Midbrain (tissue), 1 donor: ENCODE data around the gene CENPT.
A peak's percentile ranks its signal among the peaks of the same experiment; 100 is the strongest.

Source experiments
- DNase-seq: peaks from one replicate; lab custom pipeline; 2025; lab: John Stamatoyannopoulos, UW

CENPT gene, protein sequence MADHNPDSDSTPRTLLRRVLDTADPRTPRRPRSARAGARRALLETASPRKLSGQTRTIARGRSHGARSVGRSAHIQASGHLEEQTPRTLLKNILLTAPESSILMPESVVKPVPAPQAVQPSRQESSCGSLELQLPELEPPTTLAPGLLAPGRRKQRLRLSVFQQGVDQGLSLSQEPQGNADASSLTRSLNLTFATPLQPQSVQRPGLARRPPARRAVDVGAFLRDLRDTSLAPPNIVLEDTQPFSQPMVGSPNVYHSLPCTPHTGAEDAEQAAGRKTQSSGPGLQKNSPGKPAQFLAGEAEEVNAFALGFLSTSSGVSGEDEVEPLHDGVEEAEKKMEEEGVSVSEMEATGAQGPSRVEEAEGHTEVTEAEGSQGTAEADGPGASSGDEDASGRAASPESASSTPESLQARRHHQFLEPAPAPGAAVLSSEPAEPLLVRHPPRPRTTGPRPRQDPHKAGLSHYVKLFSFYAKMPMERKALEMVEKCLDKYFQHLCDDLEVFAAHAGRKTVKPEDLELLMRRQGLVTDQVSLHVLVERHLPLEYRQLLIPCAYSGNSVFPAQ

GRCh38 chr16:67847064-67847861 lies at the start of gene CENPT:
Gene CENPT, minus strand, starts transcription at chr16:67847693. Its CDS starts 13,834 bp downstream, at chr16:67833859.
- DNase-seq = peak; percentile 81

DNA sequence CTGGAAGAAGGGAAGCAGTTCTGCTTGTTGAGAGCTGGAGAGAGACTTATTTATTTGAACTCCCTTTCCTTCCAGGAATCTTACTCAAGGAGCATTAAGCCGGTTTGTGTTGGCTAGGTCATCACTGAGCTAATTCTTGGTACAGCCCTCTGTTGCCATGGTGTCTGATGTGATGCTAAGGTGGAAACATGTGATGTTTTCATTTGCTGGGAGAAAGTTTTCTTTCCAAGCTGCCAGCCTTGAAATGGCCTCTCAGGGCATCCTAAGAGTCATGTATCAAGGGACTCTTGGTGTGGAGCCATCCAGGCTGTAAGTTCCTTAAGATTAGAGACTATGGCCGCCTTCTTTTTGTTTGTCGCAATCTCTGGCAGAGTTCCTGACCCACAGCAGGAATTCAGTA lies 49.7 kb upstream of the CENPT start:
- DNase-seq = peak; percentile 54

- DNase-seq = no peak
Measured at GRCh38 chr16:67893743-67894399, 46.4 kb upstream of the CENPT start.

DNA sequence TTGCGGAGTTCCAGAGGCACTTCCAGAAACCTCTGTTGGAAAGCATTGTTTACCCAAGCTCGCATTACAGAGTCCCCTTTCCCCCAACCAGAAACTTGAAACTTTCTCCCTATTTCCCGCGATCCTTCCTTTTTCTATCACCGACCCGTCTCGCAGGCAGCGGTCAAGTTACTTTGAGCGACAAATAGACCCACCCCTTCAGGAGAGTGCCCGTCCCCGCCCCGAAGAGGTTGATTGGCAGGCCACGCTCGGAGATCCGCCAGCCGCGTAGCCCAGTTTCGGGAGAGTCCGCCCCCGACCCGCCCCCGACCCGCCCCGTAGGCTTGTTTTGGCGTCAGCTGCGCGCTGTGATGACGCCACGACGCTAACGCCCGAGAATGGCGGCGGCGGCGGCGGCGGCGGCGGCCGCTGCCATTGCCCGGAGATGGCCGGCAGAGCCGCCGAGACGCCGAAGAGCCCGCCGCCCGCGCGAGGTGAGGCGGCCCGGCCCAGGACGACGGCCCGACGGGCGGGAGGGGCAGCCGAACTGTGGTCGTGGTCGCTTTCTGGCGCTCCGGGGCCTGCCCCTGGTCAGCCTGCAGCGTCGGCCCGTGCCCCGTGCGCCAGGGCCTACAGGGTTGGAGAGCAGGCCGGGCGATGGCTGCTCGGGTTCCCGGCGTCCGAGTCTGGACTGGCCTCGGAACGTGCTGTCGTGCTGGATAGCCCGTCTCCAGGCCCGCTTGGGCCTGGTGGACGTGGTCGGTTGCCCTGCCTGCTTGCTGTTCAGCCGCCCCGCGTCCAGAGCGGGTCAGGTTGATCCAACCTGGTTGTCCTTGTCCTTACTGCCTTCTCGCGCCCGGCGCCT lies 45.6 kb upstream of the CENPT start, which contains the start of gene PSKH1:
TSS of gene PSKH1 (plus strand) at position 356 of the 844 bp plus-strand sequence. CDS start 15,496 bp downstream, outside the sequence.
- peak; percentile 99 for DNase-seq

DNA sequence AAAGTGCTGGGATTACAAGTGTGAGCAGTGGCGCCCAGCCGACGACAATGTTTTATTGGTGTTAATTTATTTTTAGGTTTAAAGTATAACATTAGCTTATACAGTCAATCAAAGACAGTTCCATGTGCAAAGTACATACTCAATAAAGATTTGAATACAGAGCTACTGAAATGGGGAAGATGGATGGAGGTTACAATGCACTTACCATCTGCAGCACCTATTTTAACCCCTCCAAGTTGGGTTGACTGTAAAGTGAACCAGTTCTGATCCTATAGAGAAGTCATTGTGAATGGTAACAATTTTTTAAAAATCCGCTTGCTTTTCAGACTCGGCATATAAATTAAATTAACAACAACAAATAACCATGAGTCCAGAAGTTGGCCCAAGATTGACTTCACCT lies 44.9 kb upstream of the CENPT start:
- no peak for DNase-seq

GRCh38 chr16:67888331-67888730 lies 40.8 kb upstream of the CENPT start:
- DNase-seq = no peak

DNA sequence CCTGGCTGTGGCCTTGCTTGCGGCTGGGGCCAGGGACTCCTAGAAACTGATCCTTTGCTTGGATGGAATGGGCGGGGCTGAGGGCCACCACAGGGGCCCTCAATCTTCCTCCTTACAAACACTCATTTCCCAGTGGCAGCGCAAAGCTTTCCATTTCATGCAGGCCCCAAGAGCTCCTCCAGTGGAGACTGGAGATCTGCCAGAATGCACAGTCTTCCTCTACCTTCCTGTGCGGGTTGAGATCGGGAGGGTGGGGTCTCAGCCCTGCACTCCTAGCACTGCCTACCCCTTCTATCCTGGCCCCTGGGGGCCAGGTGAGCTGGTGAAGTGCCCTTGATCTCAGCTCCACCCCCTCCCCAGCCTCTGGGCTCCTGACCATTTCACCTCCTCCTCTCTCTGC lies 38.9 kb upstream of the CENPT start:
- no peak for DNase-seq

DNA sequence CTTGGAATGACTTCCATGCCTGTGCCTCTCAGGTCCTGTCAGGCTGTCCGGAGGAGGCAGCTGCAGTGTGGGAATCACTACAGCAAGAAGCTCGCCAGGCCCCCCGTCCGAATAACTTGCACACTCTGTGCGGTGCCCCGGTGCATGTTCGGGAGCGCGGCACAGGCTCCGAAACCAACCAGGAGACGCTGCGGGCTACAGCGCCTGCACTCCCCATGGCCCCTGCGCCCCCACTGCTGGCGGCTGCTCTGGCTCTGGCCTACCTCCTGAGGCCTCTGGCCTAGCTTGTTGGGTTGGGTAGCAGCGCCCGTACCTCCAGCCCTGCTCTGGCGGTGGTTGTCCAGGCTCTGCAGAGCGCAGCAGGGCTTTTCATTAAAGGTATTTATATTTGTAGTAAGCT lies 38.5 kb upstream of the CENPT start:
- no peak for DNase-seq

- no peak for DNase-seq
Measured at GRCh38 chr16:67885545-67885944, 38.1 kb upstream of the CENPT start.

- DNase-seq = peak; percentile 86
Measured at GRCh38 chr16:67884684-67885083, 37.2 kb upstream of the CENPT start, which contains the start of gene NRN1L. Gene NRN1L, plus strand, starts transcription at chr16:67884885. Its CDS starts 19 bp downstream, at chr16:67884904.

GRCh38 chr16:67883872-67884261 lies 36.4 kb upstream of the CENPT start:
- DNase-seq = peak; percentile 33

- no peak for DNase-seq
Measured at GRCh38 chr16:67883146-67883871, 35.8 kb upstream of the CENPT start.

DNA sequence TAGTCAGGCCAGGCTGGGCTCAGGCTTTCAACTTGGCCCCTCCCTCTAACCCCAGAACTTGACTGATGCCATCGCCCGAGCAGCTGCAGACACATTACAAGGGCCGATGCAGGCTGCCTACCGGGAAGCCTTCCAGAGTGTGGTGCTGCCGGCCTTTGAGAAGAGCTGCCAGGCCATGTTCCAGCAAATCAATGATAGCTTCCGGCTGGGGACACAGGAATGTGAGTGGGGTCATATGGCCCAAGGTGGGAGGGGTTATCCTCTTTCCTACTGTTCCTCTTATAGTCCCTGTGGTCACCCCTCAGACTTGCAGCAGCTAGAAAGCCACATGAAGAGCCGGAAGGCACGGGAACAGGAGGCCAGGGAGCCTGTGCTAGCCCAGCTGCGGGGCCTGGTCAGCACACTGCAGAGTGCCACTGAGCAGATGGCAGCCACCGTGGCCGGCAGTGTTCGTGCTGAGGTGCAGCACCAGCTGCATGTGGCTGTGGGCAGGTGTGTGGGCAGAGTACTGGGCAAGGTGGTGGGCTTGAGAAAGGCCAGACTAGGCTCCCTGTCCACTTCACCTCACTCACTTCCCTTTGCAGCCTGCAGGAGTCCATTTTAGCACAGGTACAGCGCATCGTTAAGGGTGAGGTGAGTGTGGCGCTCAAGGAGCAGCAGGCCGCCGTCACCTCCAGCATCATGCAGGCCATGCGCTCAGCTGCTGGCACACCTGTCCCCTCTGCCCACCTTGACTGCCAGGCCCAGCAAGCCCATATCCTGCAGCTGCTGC lies 35.1 kb upstream of the CENPT start:
- peak; percentile 86 for DNase-seq

- DNase-seq = peak; percentile 59
Measured at GRCh38 chr16:67881621-67882161, 34.2 kb upstream of the CENPT start.

GRCh38 chr16:67880584-67880983 lies 33.1 kb upstream of the CENPT start:
- DNase-seq = no peak

- DNase-seq = no peak
Measured at GRCh38 chr16:67879936-67880335, 32.4 kb upstream of the CENPT start.

GRCh38 chr16:67879462-67879861 lies 32.0 kb upstream of the CENPT start:
- no peak for DNase-seq

DNA sequence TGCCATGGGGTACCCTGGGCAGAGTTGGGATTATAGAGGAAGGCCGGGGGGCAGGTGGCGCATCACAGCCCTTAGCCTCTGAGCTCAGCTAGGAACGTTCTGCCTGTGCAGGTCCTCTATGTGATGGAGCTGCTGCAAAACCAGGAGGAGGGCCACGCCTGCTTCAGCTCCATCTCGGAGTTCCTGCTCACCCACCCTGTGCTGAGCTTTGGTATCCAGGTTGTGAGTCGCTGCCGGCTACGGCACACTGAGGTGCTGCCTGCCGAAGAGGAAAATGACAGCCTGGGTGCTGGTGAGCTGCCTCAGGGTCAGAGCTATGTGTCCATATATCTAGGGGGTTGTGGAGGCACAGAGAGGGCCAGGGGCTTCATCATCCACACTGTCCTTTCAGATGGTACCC lies 31.4 kb upstream of the CENPT start:
- no peak for DNase-seq

DNA sequence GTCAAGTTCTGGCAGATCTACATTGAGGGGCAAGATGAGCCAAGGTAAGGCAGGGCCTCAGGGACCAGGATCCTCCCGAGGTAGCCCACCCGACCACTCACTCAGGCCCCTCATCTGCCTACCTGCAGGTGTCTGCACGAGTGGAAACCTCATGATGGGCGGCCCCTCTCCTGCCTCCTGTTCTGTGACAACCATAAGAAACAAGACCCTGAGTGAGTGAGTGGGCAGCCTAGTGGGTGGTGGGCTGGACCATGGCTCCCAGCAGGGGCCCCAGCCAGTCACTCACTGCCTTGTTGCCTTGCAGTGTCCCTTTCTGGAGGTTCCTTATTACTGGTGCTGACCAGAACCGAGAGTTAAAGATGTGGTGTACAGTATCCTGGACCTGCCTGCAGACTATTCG lies 30.7 kb upstream of the CENPT start:
- no peak for DNase-seq
